Stimulated activated CD8-positive, alpha-beta memory T cell treated with anti-CD3 and anti-CD28 coated beads, Interleukin-7, amount 100 ng/mL, for 1 hour (primary cell): ENCODE data around the gene KATNB1.

Source experiments
- DNase-seq, 2 donors: peaks; one replicate each; pipeline ENCODE4 v3.0.0-alpha.2; 2020; ENCODE audit warnings: low read depth in 2 of 2

KATNB1 gene

DNA sequence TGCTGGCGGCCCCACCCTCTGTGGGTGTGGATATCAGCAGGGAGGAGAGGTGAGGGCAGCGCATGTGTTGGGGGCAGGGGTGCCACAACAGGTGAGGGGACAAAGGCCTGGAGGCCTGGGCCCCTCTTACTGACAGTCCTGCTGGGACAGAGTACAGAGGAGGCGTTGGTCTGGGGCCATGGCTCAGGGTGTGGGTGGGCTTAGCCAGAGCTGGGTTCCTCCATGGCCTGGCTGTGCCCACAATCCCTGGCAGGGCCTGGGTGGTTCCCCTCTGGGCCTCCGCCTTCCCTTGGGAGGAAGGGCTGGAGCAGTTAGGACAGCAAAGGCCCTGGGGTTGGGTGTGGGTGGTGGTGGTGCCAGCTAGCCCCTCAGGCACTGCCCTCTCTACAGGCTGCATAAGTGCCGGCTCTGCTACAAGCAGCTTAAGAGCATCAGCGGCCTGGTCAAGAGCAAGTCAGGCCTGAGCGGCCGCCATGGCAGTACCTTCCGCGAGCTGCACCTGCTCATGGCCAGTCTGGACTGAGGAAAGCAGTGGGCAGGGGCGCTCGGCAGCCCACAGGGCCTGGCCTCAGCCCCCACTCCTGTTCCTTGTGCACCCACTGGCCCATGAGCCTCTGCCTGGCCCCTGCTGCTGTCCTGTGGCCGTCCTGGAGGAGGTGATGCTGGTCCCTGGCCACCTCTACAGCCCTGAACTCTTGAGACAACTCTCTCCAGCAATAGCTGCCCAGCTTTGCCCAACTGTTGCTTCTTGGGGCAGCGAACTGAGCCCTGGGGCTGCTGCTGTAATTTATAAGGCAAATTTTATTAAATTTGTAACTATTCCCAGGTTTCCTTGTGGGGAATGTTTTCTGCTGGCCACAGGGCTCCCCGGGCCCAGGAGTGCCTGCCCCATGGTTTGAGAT is 21.1 kb downstream of the KATNB1 start:
- DNase-seq = no peak

- peak; percentile 77 to 83 for DNase-seq
Observed at GRCh38 chr16:57757326-57757786, 21.8 kb downstream of the KATNB1 start.

- DNase-seq = no peak
Observed at GRCh38 chr16:57757883-57758282, 22.3 kb downstream of the KATNB1 start.

DNA sequence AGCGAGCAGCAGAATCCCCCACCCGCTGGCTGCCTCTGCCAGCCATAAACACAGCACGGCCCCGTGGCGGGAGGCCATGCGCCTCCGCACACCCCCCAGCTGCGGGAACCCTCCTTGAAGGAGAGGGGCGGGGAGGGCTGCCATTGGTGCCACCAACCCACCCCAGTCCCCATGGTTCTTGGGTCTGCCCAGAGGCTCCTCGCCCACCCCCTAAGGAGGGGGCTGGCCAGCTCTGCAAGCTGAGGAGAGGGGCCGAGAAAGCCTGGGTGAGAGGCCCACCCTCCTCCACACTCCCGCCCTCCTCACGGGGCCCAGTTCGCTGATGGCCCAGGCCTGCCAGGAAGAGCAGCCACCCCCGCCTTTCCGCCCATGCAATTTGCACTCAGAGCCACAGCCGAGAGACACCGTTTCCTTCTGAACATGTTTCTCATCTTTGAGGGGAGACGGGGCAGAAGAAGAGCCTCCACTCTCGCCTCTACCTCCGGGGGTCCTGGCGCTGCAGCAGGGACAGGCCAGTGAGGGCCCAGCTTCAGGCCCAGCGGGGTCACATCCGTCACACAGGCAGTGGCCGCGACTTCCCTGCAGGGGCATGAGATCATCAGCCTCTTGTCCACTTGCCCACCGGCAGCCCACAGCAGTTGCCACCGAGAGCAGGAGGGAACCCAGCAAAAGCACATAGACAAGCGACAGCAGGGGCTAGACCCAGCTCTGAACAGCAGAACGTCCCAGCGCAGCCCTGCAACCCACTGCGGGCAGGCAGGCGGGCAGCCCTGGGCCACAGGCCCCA is 23.0 kb downstream of the KATNB1 start:
- DNase-seq = no peak

- no peak for DNase-seq
Observed at GRCh38 chr16:57759131-57759530, 23.6 kb downstream of the KATNB1 start.

- no peak for DNase-seq
Observed at GRCh38 chr16:57759541-57760356, 24.2 kb downstream of the KATNB1 start.

GRCh38 chr16:57760357-57761160 is 25.0 kb downstream of the KATNB1 start:
- no peak for DNase-seq

- DNase-seq = no peak
Observed at GRCh38 chr16:57761301-57761700, 25.7 kb downstream of the KATNB1 start.

- no peak for DNase-seq
Observed at GRCh38 chr16:57761957-57762356, 26.4 kb downstream of the KATNB1 start.

DNA sequence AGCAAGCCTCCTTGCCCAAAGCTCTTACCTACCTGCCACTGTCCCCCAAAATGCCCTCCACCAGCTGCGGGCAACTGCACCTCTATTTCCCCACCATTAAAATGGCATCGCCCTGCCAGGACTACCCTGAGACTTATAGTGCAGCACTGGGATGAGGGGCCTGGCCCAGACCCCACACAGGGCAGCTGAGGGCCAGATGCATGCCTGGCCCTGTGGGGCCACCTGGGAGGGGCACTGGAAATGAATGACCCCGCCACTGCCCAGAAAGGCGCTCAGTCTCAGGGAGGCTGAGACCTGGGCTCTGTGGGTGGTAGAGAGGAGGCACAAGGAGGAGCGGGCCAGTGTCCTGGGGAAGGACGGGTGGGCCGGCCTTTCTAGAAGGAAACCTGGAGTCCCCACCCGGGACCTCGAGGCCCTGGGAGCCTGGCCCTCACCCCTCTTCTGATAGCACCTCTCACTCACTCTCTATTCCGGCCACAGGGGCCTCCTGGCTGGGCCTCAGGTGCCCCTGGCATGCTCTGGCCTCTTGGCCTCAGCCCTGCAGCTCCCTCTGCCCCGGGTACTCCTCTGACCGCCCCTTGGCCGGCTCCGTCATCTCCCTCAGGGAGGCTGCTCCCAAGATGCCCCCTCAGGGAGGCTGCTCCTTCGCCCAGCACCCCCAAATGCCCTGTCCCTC is 26.9 kb downstream of the KATNB1 start:
- DNase-seq = no peak

GRCh38 chr16:57763285-57764005 is 27.9 kb downstream of the KATNB1 start:
- no peak for DNase-seq

GRCh38 chr16:57764006-57764340 is 28.4 kb downstream of the KATNB1 start:
- DNase-seq = no peak

DNA sequence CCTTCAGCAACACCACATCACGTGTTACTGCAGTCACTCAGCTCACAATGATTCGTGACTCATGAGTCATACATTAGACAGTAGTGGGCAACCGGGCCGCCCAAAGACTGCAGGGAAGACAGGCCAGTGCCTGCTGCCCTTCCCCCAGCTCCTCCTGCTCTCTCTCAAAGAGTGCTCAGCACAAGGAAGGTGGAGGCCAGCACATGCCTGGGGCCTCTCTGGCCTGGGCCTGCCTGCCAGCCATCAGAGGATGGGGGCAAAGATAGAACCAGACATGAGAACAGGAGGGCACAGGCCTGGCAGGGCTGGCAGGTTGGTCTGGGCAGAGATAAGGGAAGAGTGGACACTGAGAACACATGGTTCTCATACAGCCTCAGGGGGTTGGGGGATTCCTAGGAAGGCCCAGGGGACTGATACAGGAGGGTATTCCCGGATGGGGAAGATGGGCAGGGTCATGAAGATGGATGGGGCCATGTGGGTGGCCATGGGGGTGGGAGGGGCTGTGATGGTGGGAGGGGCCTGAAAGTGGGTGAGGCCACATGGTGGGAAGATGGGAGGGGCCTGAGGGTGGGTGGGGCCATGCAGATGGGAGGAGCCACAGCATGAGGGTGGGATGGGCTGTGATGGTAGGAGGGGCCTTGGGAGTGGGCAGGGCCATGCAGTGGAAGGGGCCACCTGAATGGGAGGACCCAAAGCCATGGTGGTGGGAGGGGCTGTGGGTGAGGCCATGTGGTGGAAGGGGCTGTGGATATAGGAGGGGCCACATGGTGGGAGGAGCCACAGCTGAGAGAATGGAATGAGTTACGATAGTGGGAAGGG is 29.0 kb downstream of the KATNB1 start:
- DNase-seq = no peak

DNA sequence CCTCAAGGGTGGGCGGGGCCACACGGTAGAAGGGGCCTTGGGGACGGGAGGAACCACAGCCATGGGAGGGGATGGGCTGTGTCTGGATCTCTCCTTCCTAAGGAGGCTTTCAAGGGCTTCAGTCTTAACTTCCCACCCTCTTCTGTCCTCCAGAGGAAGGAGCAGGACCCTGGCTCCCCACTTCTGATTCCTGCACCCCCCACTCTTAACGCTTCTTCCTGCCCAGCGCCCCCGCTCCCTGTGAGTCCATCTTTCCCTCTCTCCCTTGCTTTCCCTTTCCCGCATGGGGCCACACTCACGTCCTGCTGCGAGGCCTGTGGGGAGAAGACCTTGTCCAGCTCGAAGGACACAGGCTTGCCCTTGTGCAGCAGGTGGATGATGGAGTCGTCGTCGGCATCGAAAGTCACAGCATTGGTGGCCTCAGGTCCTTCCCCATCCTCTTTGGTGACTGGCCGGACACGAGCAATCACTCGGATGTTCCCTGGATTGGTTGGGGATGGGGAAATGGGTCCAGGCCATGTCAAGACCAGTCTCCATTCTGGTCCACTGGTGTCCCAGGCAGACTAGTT is 29.7 kb downstream of the KATNB1 start:
- DNase-seq = no peak

- DNase-seq = no peak
Observed at GRCh38 chr16:57766714-57767348, 31.3 kb downstream of the KATNB1 start.

DNA sequence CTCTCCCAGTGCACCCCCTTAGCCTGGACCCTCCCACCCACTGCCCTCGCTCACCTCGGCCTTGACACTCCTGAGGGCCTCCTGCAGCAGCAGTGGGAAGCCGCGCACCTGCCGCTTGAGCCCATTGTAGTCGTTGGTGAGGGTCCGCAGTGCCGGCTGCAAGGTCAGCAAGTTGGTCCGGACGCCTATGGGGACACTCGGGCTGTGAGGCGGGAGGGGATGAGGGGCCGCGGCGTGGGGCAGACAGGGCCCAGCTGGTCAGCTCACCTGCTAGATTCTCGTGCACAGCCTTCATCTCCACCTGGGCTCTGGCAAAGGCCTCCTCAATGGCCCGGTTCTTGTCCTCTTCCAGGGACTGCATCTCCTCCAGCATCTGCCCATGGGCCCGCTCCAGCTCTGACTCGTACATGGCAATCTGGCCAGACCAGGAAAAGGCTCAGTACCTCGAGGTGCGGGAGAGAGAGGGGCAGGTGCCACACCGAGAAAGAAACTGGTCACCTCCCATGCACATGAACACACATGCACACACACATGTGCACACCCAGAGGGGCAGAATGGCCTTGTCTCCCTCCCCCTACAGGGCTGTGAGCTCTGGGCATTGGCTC is 34.1 kb downstream of the KATNB1 start:
- DNase-seq = no peak

GRCh38 chr16:57770361-57770760 is 34.8 kb downstream of the KATNB1 start:
- no peak for DNase-seq
